ENCODE results near the gene BMP7.

BMP7 gene

DNA sequence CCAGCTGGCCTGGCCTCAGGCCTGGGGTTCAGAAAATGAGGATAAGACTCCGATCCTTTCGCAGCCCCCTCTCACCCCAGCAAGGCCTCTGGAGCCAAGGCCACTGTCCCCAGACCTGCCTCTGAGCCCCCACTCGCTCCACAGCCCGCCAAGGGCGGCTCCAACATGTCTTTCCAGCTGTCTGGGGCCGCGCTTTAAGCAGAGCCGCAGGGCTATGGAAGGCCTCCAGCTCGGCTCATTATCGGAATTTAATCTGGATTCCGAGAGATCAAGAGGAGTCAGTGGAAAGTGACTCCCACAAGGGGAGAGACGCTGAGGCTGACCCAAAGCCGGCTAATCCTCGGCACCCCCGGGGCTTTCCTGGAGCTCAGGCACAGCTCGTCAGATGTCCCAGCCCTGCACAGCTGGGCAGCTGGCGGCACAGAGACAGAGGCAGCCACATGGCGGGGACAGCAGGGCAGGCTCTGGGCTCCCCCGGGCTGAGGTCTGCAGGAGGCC, 41.8 kb downstream of the BMP7 start:
- DNase-seq, result no peak

DNA sequence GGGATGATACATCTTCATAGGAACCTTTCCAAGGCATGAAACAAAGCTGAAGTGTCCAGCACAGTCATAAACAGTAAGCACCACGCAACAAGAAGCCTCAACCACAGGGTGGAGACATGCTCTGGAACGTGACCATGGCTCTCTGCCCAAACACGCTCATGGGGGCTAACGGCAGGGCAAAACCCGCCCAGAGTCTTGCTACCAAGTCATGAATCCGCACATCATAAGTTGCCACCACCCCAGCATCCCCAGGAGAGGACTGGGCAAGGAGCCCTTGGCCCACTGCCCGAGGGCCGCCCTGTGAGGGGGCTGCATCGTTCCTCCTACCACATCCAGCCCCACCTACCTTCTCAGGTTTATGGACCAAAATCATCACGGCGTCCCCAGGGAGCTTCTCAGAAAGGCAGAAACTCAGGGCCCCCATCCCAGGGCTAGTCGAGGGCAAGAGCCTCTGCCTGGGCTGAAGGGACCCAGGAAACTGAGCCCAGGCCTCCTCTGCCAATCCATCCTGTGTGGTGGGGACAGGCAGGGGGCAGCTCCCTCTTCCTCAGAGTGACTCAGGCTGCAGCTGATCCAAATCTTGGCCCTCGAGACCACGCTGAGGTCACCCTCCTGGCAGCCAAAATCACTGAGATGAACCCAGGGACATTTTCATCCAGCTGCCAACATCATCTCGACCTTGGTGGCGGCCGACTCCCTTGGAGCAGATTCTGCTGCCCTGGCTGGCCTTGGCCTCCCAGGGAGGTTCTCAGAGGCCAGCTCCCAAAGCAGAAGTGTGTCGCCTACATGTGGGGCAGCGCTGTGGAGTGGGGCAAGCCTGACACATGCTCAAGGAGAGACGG, 42.6 kb downstream of the BMP7 start:
- no peak for DNase-seq

DNA sequence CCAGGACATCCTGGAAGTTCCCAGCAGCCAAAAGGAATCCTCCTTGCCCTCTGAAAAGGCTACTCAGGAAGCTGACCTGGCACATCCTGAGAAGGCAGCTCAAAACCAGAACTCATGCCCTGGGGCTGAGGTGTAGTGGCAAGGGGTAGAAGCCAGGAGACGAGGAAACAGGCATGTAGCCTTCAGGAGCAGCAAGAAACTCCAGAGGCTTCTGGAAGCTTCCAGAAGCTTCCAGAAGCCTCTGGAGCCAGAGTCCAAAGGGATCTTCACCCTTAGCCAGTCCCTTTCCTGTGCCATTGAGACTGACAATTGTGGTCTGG, 43.9 kb downstream of the BMP7 start:
- DNase-seq, result no peak

DNA sequence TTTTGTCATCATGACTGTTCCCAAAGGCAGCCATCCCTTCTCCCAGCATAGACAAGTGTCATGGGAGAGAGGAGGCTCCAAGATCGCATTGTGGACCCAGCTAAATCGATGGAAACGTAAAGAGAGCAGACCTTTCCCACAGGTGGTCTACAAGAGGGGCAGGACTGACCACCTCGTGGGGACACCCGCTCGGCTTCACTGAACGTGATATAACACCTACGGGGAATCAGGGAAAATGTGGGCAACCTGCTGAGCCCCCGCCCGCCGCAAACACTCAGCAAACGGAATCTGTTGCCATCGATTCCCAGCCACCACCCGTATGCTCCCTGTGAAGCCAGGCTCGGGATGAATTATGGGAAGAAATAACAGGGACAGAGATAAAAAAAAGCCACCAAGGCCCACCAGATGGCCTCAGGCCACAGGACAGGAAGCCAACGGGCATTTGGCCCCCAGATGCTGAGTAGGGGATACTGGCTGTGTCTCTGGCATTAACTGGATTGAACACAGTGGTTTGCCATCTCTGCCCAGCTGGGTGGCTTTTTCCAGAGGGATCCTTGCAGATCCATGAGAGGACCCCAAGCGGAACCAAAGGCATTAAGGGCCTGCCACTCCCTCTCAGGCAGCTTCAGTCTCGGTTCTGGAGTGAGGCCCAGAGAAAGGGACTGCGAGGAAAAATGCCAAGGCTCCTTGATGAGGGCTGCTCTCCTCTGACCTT, 44.4 kb downstream of the BMP7 start:
- no peak for DNase-seq

DNA sequence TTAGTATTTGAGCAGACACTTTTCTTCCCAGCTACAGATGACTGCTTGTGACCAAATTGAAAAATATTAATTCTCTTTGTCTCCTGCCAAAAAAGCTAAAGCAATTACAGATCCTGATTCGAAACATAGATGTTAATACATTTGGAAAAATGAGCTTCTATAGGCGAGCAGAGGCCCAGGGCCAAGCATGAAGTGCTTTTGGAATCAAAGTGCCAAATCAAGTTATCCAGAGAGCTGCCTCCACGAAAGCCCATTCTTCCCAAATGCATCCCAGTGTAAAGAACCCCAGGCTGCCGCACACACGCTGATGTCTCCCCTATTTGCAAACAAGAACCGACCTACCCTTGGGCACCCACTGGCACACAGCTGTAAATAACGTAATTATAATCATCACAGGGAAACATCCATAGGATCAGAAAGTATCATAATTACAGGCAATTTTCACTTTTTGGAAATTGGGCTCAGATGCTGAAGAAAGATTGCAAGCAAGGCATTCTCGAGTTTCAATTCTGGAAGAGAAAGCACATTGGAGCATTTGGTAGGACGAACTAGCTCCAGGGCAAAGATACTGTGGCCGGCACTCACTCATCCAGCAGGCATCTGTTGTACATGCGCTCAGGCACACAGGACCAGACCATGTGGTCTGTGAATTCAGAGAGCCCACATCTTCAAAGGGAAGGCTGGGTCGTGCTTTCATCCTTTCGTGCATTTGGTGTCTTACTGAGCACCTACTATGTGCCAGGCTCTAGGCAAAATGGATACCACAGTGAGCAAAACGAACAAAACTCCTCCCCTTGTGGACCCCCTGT, 45.9 kb downstream of the BMP7 start:
- DNase-seq, result no peak

DNA sequence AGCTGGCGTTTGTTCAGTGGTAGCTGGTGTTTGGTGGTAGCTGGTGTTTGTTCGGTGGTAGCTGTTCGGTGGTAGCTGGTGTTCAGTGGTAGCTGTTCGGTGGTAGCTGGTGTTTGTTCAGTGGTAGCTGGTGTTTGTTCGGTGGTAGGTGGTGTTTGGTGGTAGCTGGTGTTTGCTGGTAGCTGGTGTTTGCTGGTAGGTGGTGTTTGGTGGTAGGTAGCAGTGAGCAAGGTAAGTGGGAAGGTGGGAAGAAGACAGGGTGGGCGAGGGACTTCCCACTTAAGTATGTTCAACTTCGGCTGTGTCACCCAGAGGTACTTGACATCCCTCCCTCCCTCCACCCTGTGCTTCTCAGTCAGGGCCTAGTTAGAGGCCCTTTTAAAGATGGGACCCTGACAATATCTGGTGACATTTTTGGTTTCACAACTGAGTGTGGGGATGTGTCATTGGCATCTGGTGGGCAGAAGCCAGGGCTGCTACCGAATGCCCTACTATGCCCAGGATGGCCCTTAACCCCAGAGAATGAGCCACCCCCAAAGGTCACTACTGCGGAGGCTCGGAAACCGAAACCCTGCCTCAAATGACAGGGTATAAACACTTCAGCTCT, 47.3 kb downstream of the BMP7 start:
- no peak for DNase-seq

DNA sequence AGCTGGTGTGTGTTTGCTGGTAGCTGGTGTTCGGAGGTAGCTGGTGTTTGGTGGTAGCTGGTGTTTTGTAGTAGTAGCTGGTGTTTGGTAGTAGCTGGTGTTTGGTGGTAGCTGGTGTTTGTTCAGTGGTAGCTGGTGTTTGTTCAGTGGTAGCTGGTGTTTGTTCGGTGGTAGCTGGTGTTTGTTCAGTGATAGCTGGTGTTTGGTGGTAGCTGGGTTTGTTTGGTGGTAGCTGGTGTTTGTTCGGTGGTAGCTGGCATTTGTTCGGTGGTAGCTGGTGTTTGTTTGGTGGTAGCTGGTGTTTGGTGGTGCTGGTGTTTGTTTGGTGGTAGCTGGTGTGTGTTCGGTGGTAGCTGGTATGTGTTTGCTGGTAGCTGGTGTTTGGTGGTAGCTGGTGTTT, 48.0 kb downstream of the BMP7 start:
- DNase-seq, result no peak

DNA sequence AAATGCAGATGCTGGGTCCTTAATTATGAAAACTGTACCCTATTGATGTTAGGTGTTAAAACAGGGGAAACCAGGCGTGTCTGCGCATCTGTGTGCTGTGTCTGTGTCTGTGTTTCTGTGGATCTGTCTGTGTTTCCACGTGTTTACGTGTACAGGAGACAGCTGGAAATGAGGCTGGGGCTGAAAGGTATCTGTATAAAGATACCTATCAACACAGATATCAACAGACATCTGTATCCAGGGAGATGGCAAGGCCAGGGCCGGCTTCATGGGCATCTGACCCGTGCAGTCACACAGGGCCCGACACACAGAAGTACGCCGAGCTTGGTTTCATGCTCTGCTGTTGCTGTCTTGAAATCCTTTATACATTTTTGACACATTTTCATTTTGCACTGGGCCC, 48.6 kb downstream of the BMP7 start:
- DNase-seq, result no peak

DNA sequence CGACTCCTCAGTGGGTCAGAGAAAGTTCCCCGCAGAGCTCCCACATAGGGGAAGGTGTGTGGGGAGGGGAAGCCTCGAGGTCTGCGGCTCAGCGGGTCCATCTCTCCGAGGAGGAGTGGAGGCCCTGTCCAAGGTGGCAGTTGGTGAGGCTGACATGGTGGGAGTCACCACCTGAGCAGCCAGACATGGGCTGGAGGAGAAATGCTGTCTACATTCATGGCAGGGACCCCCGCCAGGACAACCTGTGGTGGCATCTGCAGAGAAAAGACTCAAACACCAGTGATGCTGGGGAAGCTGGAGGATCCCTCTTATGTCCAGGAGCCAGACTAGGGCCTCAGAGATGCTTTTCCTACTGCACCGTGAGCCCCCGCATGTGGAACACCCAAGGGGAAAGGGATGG, 49.8 kb downstream of the BMP7 start:
- DNase-seq, result no peak

DNA sequence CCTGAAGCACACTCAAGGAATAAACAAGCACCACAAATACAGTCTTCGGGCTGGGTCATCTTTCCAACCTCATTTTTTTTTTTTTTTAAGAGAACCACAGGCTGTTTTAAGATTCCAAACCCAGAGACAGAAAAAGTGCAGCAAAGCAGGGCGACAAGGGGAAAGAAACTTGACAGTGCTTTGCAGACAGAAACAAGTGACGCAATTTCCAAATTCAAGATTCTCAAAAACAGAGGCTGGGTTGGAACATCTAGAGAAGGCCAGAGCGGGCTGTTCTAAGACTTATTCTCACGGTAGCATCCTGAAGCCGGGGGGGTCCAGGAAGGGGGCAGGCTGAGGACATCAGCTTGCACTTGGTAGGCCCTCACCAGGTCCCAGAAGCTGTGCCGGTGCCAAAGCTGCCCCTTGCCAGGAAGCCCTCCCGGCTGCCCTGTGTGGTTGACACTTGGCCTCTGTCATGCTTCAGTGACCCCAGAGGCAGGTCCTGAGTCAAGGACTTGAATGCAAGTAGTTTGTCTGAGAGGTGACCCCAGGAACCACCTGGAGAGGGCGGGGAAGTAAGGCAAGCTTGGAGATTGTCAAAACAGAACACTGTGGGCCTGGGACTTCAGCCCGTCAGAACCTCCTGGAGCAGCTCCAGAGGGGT, 50.5 kb downstream of the BMP7 start:
- DNase-seq, result no peak

DNA sequence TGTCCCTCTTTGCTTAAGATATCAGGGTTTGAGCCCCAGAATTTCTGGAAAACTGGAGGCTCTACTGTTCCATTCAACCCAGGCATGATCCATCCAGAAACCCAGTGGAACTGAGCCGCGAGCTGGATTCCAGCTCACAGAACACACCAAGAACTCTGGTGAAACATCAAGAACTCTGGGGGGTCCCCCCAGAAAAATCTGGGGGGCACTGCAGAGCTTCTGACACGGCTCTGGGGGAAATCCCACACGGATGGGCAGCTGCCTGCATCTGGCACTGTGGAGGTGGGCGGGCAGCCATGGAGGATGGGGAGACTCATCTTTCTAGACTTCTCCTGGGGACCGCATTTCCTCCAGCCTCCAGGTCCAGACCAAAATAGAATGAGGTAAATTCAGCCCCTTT, 51.0 kb downstream of the BMP7 start:
- DNase-seq, result no peak

DNA sequence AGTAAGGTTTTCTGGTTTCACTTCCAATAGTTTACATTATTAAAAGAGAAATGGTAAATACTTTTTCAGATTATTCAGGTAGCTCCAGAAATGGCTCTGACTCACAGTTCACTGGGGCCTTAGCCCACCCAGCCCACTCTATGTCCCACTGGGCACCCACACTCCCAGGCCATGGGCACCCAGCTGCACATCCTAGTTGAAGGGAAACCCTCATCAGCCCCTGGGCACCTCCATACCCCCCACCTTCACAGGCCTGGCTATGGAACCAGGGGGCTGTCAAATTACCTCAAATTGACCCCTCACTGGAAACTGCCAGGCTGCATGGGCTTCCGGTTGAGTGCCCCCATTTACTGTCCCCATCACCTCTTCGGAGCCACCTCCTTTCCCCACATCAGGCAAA, 51.5 kb downstream of the BMP7 start:
- DNase-seq, result no peak

DNA sequence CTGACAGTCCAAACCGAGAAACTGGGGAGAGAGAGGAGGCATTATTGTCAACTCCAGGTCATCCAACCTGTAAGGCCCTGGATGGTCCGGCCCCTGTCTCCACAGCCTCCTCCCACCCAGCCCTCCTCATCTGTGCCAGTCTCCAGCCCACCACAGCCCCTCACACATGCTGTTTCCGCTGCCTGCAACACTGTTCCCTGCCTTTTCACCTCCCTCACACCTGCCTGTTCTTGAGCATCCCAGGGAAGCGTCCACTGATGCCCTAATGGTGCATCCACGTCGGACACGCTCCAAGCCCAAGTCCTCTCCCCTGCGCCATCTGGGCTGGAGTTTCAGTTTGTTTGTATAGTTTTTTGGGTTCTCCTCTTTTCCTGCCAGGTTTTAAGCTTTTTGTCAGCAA, 52.0 kb downstream of the BMP7 start:
- DNase-seq, result no peak

DNA sequence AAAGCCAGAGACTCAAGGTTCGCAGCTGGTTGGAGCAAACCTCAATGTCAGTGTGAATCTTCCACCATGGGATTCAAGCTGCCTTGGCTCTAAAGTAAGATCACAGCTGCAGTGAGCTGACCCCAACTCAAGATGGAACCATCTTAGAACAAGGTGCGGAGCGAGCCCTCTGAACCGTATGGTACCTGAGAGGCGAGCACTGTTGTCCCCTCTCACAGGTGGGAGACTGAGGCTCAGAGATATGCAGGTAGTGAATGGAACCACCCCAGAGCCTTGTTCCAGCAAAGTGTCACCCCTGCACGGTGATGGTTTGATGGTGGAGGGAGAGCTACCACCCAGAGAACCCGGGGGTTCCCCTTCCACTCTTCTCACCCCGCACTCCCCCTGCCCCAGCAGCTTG, 52.5 kb downstream of the BMP7 start:
- DNase-seq, result no peak

DNA sequence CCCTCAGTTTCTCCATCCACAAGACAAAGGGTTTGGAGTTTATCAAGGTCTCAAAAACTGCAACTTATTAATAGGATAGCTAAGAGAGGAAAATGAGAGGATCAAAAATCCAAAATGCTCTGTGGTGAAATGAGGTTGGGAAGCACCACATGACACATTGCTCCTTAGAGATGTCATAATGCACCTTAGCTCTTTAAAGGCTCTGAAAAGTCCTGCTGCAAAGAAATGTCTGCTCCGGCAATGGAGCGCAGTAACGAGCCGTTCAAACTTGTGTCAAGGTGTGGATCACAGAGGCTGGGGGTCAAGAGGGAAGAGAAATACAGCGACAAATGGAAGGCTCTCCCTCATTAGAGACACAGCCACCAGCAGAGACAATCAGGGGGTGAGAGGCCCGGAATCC, 53.1 kb downstream of the BMP7 start:
- no peak for DNase-seq

DNA sequence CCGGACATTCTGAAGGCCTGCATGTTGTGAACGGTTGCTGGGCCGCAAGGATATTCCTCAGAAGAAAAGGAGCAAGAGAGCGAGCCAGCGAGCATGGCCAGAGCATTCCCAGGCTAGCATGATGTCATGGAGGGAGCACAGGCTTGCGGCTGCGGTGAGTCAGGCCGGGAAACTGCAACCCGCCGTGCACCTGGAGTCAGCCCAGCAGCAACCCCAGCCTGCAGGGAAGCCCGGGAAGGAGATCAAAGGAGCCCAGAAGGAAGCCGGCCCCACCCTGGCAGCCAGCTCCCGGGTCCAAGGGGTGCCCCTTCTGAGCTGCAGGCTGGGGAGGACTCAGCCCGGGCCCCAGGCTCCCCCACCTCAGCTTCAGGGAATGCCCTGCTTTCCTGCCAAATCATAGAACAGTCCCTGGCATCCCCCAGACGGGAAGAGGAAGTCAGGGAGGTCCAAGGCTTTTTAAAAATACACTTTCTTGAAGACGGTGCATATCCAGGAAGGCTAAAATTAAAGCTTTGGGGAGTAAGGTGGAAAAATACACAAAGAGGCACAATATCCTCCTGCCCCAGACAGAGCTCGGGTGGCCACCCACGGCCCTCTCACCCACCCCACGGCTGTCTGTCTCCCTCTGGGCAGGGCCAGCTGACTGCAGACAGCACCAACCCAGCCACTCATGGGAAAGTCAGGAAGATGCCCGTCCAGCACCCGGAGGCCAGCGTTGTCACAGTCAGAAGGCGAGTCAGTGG, 53.7 kb downstream of the BMP7 start:
- no peak for DNase-seq

DNA sequence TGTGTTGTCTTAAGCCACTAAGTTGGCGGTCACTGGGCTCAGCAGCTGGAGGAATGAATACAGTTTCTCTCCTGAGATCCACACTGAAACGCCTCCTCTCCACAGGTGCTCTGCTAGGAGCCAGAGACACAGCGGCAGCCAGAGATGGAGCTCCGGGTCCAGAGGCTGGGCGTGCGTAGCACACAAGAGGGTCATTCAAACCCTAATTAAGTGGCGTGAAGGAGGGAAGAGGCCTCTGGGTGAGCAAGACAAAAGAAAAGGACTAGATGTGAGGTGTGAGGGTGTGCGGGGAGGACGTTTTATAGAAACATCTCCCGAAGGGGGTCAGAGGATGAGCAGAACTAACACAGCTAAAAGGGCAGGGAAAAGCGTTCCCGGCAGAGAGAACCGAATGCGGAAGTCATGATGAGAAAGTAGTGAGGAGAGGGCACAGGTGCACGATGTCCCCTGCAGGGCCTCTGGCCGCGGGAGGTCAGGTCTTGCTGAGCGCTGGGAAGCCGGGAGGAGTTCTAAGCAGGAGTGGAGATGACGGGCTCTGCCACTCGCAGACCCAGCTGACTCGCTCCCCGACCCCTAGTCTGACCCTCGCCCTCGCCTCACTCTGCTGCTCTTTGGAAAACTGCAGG, 54.4 kb downstream of the BMP7 start:
- no peak for DNase-seq

DNA sequence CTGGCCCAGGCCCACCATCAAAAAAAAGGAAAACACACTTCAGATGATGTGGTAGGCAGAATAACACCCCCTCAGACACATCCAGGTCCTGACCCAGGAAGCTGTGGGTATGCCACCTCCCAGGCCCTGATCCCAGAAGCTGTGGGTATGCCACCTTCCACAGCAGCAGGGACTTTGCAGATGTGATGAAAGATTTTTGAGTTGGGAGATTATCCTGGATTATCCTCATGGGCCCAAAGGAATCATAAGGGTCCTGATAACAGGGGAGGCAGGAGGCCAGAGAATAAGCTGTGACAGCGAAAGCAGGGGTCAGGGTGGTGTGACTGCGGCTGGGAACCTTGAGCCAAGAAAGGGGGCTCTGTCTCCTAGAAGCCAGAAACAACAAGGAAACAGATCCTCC, 55.0 kb downstream of the BMP7 start:
- DNase-seq, result no peak

DNA sequence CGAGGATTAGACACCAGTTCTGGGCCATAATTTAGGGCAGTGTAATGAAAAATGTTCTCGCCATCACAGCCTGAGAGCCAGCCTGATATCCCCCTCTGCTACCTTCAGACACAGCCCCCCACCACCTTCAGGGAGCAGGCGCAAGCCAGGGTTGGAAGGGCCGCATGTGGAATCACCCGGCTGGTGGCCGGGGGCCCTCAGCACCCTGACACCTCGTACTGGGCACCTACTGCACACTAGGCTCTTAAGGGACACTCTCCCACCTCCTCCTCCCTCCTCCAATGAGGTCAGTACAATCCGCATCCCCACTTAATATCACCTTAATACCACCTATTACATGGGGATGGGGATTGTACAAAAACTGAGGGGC, 55.5 kb downstream of the BMP7 start:
- DNase-seq, result no peak

DNA sequence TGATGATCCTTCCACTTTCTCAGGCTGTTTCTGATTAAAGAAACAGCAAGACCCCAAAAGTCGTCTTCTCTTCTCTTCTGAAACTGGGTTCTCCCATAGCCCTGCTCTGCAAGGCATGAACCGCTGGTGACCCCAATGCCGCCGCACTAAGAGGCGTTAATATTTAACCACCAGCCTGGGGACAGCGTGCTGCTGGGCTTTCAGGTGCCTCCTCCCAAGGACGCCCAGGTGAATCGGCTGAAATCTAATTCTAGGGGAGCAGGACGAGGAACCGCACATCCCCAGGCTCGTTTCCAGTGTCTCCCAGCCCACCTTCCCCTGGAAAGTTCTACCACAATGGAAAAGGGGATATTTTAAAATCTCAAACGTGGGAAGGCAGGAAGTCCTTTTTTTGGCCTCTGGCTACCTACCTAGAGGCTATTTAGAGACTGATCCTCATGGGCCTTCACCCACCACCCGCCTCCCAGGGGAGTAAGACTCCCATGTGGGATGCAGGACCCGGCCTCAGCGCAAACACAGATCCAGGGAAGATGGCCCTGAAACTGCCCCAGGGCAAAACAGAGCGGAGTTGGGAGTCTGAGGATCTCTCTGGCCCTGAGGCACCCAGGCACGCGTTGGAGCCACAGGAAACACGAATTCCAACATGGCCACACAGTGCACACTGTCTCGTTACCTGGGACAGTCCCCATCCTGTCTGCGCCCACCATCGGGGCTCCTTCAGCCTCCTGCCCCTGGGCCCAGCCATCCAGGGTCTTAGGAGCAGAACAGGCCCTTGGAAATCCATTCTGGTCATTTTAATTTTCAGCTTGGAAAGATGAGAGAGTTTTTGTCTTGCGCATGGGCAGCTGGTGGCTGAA, 56.2 kb downstream of the BMP7 start:
- no peak for DNase-seq

DNA sequence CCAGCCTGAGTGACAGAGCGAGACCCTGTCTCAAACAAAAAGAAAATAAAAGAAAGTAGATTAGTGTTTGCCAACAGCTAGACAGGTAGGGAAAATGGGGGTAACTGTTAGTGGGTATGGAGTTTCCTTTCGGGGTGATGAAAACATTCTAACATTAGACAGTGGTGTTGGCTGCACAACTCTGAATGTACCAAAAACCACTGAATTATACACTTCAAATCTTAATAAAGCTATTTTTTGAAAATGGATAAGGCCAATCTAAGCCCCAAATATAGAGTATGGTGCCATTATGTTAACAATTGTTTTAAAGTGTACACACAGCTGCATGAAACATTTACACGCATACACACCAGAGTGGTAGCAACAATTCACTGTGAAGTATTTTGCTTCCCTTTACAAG, 57.0 kb downstream of the BMP7 start:
- no peak for DNase-seq

Measured in stimulated activated naive CD4-positive, alpha-beta T cell (primary cell).